HepG2 (cell line): ENCODE data around the gene PSMB3. TPM values are rescaled to one million over a fixed set of nuclear protein-coding genes. Genes with fewer than 3 reads are reported as not detected.

Experiments used
- AKAP8 ChIP-seq: sonication (generic); formaldehyde crosslinking; IDR thresholded peaks from 2 replicates; pipeline ENCODE4 v1.5.1; 2020; ENCODE audit warnings: mild to moderate bottlenecking, missing genetic modification reagents
- BATF2 ChIP-seq: sonication (generic); formaldehyde crosslinking; IDR thresholded peaks from 2 replicates; pipeline ENCODE4 v1.8.0; 2022; ENCODE audit warnings: mild to moderate bottlenecking, missing genetic modification reagents, moderate library complexity
- DZIP1 ChIP-seq: sonication (generic); formaldehyde crosslinking; IDR thresholded peaks from 2 replicates; pipeline ENCODE4 v1.5.0; 2020; ENCODE audit warnings: mild to moderate bottlenecking, missing genetic modification reagents
- EP300 ChIP-seq, 3 experiments: sonication (generic) in 1 of 3; formaldehyde crosslinking in 1 of 3; IDR thresholded peaks; 2 replicates each; pipeline versions ENCODE4 v1.5.1 to v1.6.1; 2011 to 2020; ENCODE audit warnings: low read depth in 2 of 3, low read length in 2 of 3, borderline replicate concordance in 1 of 3, improper control_type of control experiment in 1 of 3, mild to moderate bottlenecking in 1 of 3, missing genetic modification reagents in 1 of 3, moderate library complexity in 1 of 3
- GABPB1 ChIP-seq: IDR thresholded peaks from 2 replicates; pipeline ENCODE4 v1.6.1; 2016; ENCODE audit warnings: mild to moderate bottlenecking, missing genetic modification reagents, moderate library complexity, missing compliant biosample characterization
- HCFC1 ChIP-seq: fragments of 150-350 bp; IDR thresholded peaks from 2 replicates; pipeline ENCODE4 v1.6.1; 2014; ENCODE audit warnings: low read depth, low read length
- HDAC6 ChIP-seq: fragments of 200-600 bp; sonication (generic); IDR thresholded peaks from 2 replicates; pipeline ENCODE4 v1.7.0; 2017; ENCODE audit warnings: mild to moderate bottlenecking, antibody characterized with exemption, low read length, low read depth
- MAZ ChIP-seq, 2 experiments: sonication (generic) in 1 of 2; formaldehyde crosslinking in 1 of 2; IDR thresholded peaks; 2 replicates each; pipeline versions ENCODE4 v1.5.0 to v1.6.1; 2012 to 2020; ENCODE audit warnings: low read depth in 2 of 2, mild to moderate bottlenecking in 2 of 2, borderline replicate concordance in 1 of 2, improper control_type of control experiment in 1 of 2, low read length in 1 of 2, missing genetic modification reagents in 1 of 2, moderate library complexity in 1 of 2
- NFRKB ChIP-seq: fragments of 450-650 bp; IDR thresholded peaks from 2 replicates; pipeline ENCODE4 v1.6.1; 2017
- PAWR ChIP-seq: sonication (generic); formaldehyde crosslinking; IDR thresholded peaks from 2 replicates; pipeline ENCODE4 v1.4.0; 2020; ENCODE audit warnings: missing genetic modification reagents, mild to moderate bottlenecking, borderline replicate concordance
- ZFP62 ChIP-seq: sonication (generic); formaldehyde crosslinking; IDR thresholded peaks from 2 replicates; pipeline ENCODE4 v1.4.0; 2020; ENCODE audit warnings: missing genetic modification reagents
- ZNF142 ChIP-seq: sonication (generic); formaldehyde crosslinking; IDR thresholded peaks from 2 replicates; pipeline ENCODE4 v1.4.0; 2020; ENCODE audit warnings: missing genetic modification reagents
- ZNF292 ChIP-seq: sonication (generic); formaldehyde crosslinking; IDR thresholded peaks from 2 replicates; pipeline ENCODE4 v1.8.1; 2022; ENCODE audit warnings: mild to moderate bottlenecking, low read depth, missing genetic modification reagents, borderline replicate concordance
- ZNF33A ChIP-seq: sonication (generic); formaldehyde crosslinking; IDR thresholded peaks from 2 replicates; pipeline ENCODE4 v1.5.1; 2020; ENCODE audit warnings: missing genetic modification reagents, mild to moderate bottlenecking, moderate library complexity, borderline replicate concordance
- ZNF773 ChIP-seq: sonication (generic); formaldehyde crosslinking; IDR thresholded peaks from 2 replicates; pipeline ENCODE4 v1.4.0; 2020; ENCODE audit warnings: missing genetic modification reagents, borderline replicate concordance
- polyA plus RNA-seq, 8 experiments: library from polyadenylated mRNA; depleted of rRNA in 3 of 8; stranded (reverse) in 7 of 8; unstranded in 1 of 8; fragments of >200 nt; fragmentation: Illumina TruSeq in 4 of 8; extraction: Trizol in 4 of 8; gene quantifications; 2 replicates each; pipeline versions ENCODE4 v1.2.1 to v1.2.3, GENCODE V29; 2011 to 2016; ENCODE audit warnings: low read depth in 4 of 8, missing spikeins in 1 of 8, mixed read lengths in 1 of 8; ENCODE audit not compliant: insufficient read depth in 1 of 8
- total RNA-seq, 5 experiments: library from RNA; depleted of rRNA; stranded (reverse); fragments of >200 nt; fragmentation: Illumina TruSeq; extraction: Trizol; gene quantifications; 2 replicates each; pipeline ENCODE4 v1.2.3, GENCODE V29; 2016; ENCODE audit warnings: low read depth in 1 of 5

Gene PSMB3
- total and polyA plus RNA-seq, 2 of the 13 experiments (the other 11 are each of a cell fraction or from before 2014, with no cell fraction given), result 366 to 517 TPM

- TF ChIP-seq DZIP1 (CRISPR knock-in tag) (peak; percentile 95), HCFC1 (no peak), ZNF142 (CRISPR knock-in tag) (peak; percentile 88), EP300 (IDR thresholded peaks at IDR 0.05; ENCODE audit: low read depth in 2 of 2, low read length in 2 of 2) (no peak), EP300 (CRISPR knock-in tag; IDR thresholded peaks at IDR 0.05; ENCODE audit: borderline replicate concordance) (peak; percentile 15; the same call in 1 of the 2 replicates), GABPB1 (CRISPR knock-in tag) (peak; percentile 90), MAZ (IDR thresholded peaks at IDR 0.05; ENCODE audit: borderline replicate concordance, low read depth, low read length) (no peak), MAZ (CRISPR knock-in tag; IDR thresholded peaks at IDR 0.05; ENCODE audit: low read depth) (peak; percentile 92), NFRKB (no peak), PAWR (CRISPR knock-in tag) (no peak), ZNF773 (CRISPR knock-in tag) (no peak; the same call in 1 of the 2 replicates), HDAC6 (peak; percentile 80; the same call in 1 of the 2 replicates), AKAP8 (CRISPR knock-in tag) (peak; percentile 59), BATF2 (peak; percentile 80), ZNF292 (CRISPR knock-in tag) (peak; percentile 50), ZNF33A (CRISPR knock-in tag) (no peak), ZFP62 (CRISPR knock-in tag) (no peak)
Observed at GRCh38 chr17:38749223-38750043, 3.1 kb upstream of the PSMB3 start (continued).
